Measurements from ENCODE around the gene TMEM63C.

DNA sequence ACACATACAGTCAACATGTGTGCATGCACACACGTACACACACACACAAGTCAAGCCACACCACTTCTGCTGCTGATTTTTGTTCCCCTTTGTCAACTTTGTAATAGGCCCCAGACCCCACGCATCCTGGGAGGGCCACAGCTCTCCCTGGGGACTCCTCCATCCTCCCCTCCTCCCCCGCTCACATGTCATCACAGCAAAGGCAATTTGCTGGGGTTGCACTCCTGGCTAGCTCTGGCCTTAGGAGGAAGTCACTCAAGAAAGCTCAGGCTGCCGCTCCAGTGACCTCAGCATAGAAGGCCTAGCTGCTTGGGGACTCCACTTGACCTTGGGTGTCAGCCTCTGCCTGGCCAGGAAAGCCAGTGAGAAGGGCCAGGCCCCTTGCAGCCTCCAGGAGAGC is 62.3 kb downstream of the TMEM63C start:
- TF ChIP-seq, protein P1, sequence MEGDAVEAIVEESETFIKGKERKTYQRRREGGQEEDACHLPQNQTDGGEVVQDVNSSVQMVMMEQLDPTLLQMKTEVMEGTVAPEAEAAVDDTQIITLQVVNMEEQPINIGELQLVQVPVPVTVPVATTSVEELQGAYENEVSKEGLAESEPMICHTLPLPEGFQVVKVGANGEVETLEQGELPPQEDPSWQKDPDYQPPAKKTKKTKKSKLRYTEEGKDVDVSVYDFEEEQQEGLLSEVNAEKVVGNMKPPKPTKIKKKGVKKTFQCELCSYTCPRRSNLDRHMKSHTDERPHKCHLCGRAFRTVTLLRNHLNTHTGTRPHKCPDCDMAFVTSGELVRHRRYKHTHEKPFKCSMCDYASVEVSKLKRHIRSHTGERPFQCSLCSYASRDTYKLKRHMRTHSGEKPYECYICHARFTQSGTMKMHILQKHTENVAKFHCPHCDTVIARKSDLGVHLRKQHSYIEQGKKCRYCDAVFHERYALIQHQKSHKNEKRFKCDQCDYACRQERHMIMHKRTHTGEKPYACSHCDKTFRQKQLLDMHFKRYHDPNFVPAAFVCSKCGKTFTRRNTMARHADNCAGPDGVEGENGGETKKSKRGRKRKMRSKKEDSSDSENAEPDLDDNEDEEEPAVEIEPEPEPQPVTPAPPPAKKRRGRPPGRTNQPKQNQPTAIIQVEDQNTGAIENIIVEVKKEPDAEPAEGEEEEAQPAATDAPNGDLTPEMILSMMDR (IDR thresholded peaks at IDR 0.05; ENCODE audit: low read length), result no peak
- TF ChIP-seq EZH2phosphoT487 (IDR thresholded peaks at IDR 0.05; ENCODE audit: low read length) (no peak), EZH2 (optimal IDR thresholded peaks at IDR 0.05; ENCODE audit: low read depth, low read length) (no peak)

Measured in MM.1S (cell line).